GM13977 (cell line): ENCODE measurements around the gene NR1I3.

Experiments
- DNase-seq: peaks from one replicate; pipeline ENCODE4 v3.0.0; 2012; ENCODE audit warnings: low spot score
- in situ Hi-C: fragments of 300-500 bp; cut with MboI; formaldehyde crosslinking; loops from one replicate; pipeline ENCODE4 v1.12.0; 2022; ENCODE audit warnings: low sequenced_read_pairs, low pct_unique_long_range_greater_than_20kb, mixed read lengths, inconsistent platforms; ENCODE audit not compliant: unreplicated experiment
- TF ChIP-seq, protein P1 (sequence below): IDR thresholded peaks from 2 replicates; pipeline ENCODE4 v1.5.1; 2012; ENCODE audit warnings: mild to moderate bottlenecking, control low read depth; ENCODE audit not compliant: insufficient read depth; ENCODE audit errors: extremely low read depth, missing control alignments

NR1I3 gene

DNA sequence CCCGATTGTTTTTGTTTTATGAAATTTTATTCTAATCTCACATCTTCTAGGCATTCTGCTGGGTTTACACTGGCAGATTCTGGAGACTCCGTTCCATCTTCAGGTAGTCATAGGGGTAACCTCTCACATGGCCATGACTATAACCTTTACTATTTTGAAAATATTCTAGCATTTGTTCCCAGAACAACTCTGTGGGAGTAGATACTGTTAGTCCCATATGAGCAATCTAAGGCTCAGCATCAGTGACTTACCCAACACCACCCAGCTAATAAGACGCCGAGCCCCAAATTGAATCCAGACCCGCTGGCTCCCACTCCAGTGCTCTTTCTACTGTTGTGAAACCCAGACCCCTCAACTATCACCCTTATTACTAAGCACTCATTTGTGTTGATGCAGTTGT lies 49.0 kb downstream of the NR1I3 start:
- in situ Hi-C loops, result loop anchor here (25.0 kb wide), 1 partner anchor 523 kb away; the partner anchor contains the start of genes FCRLA and FCRLB
- DNase-seq, result no peak
- TF ChIP-seq, protein P1, sequence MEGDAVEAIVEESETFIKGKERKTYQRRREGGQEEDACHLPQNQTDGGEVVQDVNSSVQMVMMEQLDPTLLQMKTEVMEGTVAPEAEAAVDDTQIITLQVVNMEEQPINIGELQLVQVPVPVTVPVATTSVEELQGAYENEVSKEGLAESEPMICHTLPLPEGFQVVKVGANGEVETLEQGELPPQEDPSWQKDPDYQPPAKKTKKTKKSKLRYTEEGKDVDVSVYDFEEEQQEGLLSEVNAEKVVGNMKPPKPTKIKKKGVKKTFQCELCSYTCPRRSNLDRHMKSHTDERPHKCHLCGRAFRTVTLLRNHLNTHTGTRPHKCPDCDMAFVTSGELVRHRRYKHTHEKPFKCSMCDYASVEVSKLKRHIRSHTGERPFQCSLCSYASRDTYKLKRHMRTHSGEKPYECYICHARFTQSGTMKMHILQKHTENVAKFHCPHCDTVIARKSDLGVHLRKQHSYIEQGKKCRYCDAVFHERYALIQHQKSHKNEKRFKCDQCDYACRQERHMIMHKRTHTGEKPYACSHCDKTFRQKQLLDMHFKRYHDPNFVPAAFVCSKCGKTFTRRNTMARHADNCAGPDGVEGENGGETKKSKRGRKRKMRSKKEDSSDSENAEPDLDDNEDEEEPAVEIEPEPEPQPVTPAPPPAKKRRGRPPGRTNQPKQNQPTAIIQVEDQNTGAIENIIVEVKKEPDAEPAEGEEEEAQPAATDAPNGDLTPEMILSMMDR, result no peak

DNA sequence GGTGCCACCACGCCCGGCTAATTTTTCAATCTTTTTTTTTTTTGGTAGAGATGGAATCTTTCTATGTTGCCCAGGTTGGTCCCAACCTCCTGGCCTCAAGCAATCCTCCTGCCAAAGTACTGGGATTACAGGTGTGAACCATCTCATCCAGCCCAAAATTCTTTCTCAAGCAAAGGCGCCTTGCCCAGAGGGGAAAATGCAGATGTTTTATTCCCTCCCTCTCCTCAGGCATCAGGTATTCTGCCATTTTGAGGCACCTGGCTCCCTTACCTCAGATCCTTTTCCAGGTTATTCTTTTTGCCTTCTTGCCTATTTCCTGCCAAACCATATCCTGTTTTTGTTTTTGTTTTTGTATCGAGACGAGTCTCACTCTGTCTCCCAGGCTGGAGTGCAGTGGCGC lies 49.6 kb downstream of the NR1I3 start:
- no peak for DNase-seq
- TF ChIP-seq, protein P1, result no peak
- in situ Hi-C loops, result loop anchor here (25.0 kb wide), 1 partner anchor 524 kb away; the partner anchor contains the start of genes FCRLA and FCRLB

DNA sequence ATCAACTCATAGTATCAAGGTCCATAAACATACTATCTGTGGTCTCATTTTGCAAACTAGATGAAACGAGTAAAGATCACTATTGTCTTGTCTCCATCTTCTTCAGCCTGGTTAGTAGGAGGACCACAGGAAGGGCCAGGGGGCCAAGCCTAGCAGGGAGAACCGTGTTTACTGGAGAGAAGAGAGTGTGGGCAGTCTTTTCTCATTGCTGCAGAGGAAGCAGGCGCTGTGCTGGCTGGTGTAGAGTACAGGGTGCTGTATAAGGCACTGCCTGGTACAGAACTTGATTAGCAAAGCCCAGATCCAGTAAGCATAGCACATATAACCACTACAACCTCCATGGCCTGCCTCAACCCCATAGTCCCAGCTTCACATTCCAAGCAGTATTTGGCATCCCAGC lies 50.7 kb downstream of the NR1I3 start:
- TF ChIP-seq, protein P1, result no peak
- no peak for DNase-seq
- in situ Hi-C loops, result loop anchor here (25.0 kb wide), 1 partner anchor 525 kb away; the partner anchor contains the start of genes FCRLA and FCRLB

DNA sequence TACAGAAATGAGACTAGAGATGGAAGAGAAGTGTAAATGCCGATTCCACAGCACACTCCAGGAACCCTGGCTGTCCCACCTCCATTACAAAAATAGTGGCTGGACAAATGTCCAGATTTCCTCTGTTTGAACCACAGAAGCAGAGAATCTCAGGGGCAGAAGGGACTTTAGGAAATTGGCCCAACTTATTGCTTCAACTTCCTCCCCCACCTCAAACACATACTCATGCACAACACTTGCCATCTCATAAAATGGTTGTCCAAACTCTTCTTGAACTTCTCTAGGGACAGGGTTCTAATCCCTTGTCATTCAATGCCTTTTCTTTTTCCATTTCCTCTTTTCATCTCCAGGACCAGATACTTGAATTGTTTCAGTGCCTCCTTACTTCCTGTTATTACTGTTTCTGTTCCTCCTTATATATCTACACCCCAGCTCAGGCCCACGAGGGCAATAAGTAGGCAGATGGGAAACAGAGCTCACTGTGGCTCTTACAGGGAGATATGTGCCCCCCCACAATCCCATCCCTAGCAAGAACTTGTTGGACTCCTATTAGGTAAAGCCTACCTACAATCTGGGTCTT lies 52.2 kb downstream of the NR1I3 start:
- in situ Hi-C loops, result loop anchor here (25.0 kb wide), 1 partner anchor 526 kb away; the partner anchor contains the start of genes FCRLA and FCRLB
- DNase-seq, result no peak
- TF ChIP-seq, protein P1, result no peak

DNA sequence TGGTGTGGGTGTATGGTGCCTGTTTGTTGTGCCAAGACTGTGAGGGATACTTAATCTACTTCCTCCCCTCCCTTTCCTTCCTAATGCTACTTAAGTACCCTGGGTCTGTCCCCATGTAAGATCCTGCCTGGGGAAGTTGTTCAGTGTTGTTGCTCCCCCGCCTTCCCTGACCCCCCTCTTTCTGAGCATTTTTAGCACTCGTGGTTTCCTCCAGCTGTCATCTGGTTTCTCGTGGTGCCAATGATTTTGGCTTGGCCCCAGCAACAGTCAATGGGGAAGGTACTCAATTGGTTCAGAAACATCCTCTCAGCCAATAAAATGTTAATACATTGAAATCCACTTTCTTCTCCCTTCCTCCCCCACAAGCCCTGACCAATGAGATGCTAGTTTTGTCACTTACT lies 52.7 kb downstream of the NR1I3 start:
- DNase-seq, result peak; percentile 88
- TF ChIP-seq, protein P1, result no peak
- in situ Hi-C loops, result loop anchor here (25.0 kb wide), 1 partner anchor 527 kb away; the partner anchor contains the start of genes FCRLA and FCRLB

DNA sequence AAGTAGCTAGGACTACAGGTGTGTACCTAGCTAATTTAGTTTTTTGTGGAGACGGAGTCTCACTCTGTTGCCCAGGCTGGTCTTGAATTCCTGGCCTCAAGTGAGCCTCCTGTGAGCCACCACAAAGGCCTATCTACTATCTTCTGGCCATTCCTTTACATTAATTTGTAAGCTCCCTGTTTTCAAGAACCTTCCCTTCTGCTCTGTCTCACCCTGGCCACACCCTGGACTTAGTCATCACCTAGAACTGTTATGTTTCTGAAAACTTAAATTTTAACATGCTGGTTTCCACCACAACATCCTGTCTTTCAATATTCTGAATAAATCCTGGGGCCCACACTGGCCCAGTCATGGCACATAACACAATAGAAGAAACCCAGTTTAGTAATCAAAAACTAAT lies 55.8 kb downstream of the NR1I3 start:
- in situ Hi-C loops, result loop anchor here (25.0 kb wide), 1 partner anchor 530 kb away; the partner anchor contains the start of genes FCRLA and FCRLB
- TF ChIP-seq, protein P1, result no peak
- DNase-seq, result no peak

DNA sequence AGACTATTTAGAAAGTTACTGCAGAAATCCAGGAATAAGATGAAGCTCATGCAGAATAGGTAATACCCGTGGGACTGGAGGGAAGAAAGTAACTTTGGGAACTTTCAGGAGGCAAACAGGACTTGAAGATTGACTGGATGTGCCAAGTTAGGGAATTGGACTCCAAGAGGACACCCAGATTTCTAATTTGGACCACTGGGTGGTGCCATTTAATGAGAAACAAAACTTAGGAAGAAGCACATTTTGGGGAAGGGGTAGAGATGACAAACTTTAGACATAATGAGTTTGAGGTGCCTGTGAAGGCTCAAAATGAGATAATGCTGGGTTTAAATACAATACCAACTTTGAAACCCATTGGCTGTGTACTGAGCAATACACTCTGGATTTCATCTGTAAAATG lies 57.4 kb downstream of the NR1I3 start:
- TF ChIP-seq, protein P1, result peak; percentile 37
- in situ Hi-C loops, result loop anchor here (25.0 kb wide), 1 partner anchor 532 kb away; the partner anchor contains the start of genes FCRLA and FCRLB
- DNase-seq, result no peak
